Activated CD8-positive, alpha-beta T cell treated with anti-CD3 and anti-CD28 coated beads for 36 hours (primary cell): Measurements from ENCODE around the gene ZDHHC16. TPM values are rescaled to one million over a fixed set of nuclear protein-coding genes. Genes with fewer than 3 reads are reported as not detected.
A peak's percentile ranks its signal among the peaks of the same experiment; 100 is the strongest.

Source experiments
- ATAC-seq: fragments of 200-7000 bp; cut with Tn5 transposase; one replicate; pipeline ENCODE4 v1.10.0; 2021; ENCODE audit warnings: mild to moderate bottlenecking, moderate library complexity
- CTCF ChIA-PET: fragments of 350-600 bp; sonication (Branson Sonifier 250); formaldehyde crosslinking; loops from one replicate; lab custom pipeline; 2021; ENCODE audit warnings: antibody characterized with exemption; lab: Charles Lee
- POLR2A ChIA-PET: fragments of 350-600 bp; sonication (Branson Sonifier 250); formaldehyde crosslinking; loops from one replicate; lab custom pipeline; 2021; ENCODE audit warnings: antibody characterized with exemption; lab: Charles Lee
- DNase-seq: peaks from one replicate; pipeline ENCODE4 v3.0.0-alpha.2; 2020
- H3K27ac Mint-ChIP-seq: one replicate; pipeline ENCODE4 v1.8.0; 2021; ENCODE audit warnings: mild to moderate bottlenecking, mixed read lengths
- H3K27me3 Mint-ChIP-seq: one replicate; pipeline ENCODE4 v1.8.0; 2021; ENCODE audit warnings: mixed read lengths
- H3K36me3 Mint-ChIP-seq: one replicate; pipeline ENCODE4 v1.8.0; 2021; ENCODE audit warnings: low read depth, mixed read lengths
- H3K4me1 Mint-ChIP-seq: one replicate; pipeline ENCODE4 v1.8.0; 2021; ENCODE audit warnings: low read depth, mixed read lengths
- H3K4me3 Mint-ChIP-seq: one replicate; pipeline ENCODE4 v1.8.0; 2021; ENCODE audit warnings: mild to moderate bottlenecking, moderate library complexity, mixed read lengths
- H3K9me3 Mint-ChIP-seq: one replicate; pipeline ENCODE4 v1.8.0; 2021; ENCODE audit warnings: mixed read lengths
- CTCF ChIP-seq: fragments of 200-600 bp; IDR thresholded peaks from one replicate; pipeline ENCODE4 v1.8.0; 2022; ENCODE audit warnings: antibody characterized with exemption, mild to moderate bottlenecking
- intact Hi-C: fragments of 100-400 bp; cut with micrococcal nuclease; formaldehyde crosslinking; loops from one replicate; pipeline ENCODE4 v1.10.0; 2022
- total RNA-seq, 2 experiments: library from RNA; stranded (reverse); gene quantifications; one replicate each; pipeline ENCODE4 v1.2.3, GENCODE V29; 2021

ZDHHC16 gene
- total RNA-seq, 2 experiments from 2014 or later, result 23.8 to 25.2 TPM

- Mint-ChIP-seq H3K27ac (peak overlapping the region; percentile 94), H3K36me3 (peaks cover 58% of the 10 kb centered on the region), H3K27me3 (no peaks in the 10 kb centered on the region), H3K4me1 (peaks cover 29% of the 10 kb centered on the region), H3K4me3 (no peak overlapping the region), H3K9me3 (no peaks in the 10 kb centered on the region)
- DNase-seq (no peak), ATAC-seq (no peak)
- intact Hi-C loops, result no loop called here
- CTCF ChIA-PET, result interaction anchor here (1.1 to 4.0 kb wide), 5 partner anchors 8 to 177 kb away, joined by 3 to 22 read pairs (median 7); no protein-coding TSS in a partner anchor
- TF ChIP-seq CTCF, result no peak
- POLR2A ChIA-PET, result interaction anchor here (0.6 to 5.2 kb wide), 5 partner anchors 9 to 56 kb away, joined by 3 to 27 read pairs (median 5); no protein-coding TSS in a partner anchor
Observed at GRCh38 chr10:97456034-97456685, 10.2 kb downstream of the ZDHHC16 start.

- H3K27ac Mint-ChIP-seq, result peak overlapping the region; percentile 71
Observed at GRCh38 chr10:97456686-97457065, 10.7 kb downstream of the ZDHHC16 start.

GRCh38 chr10:97459111-97459510 lies 13.1 kb downstream of the ZDHHC16 start:
- intact Hi-C loops, result no loop called here
- Mint-ChIP-seq H3K36me3 (peaks cover 66% of the 10 kb centered on the region), H3K4me1 (peaks cover 14% of the 10 kb centered on the region), H3K9me3 (no peaks in the 10 kb centered on the region), H3K27ac (peak overlapping the region; percentile 31), H3K27me3 (no peaks in the 10 kb centered on the region), H3K4me3 (no peak overlapping the region)
- ChIA-PET POLR2A (interaction anchor here (0.6 kb wide), 1 partner anchor 38 kb away, joined by 3 read pairs; no protein-coding TSS in a partner anchor), CTCF (interaction anchor here (0.8 to 1.4 kb wide), 2 partner anchors 11 to 51 kb away, joined by 3 read pairs; no protein-coding TSS in a partner anchor)
- ATAC-seq, result no peak
- DNase-seq, result no peak
- TF ChIP-seq CTCF, result no peak

More at GRCh38 chr10:97456686-97457065, 10.7 kb downstream of the ZDHHC16 start:
- Mint-ChIP-seq H3K4me3 (no peak overlapping the region), H3K9me3 (no peaks in the 10 kb centered on the region), H3K36me3 (peaks cover 62% of the 10 kb centered on the region), H3K27me3 (no peaks in the 10 kb centered on the region), H3K4me1 (peaks cover 26% of the 10 kb centered on the region)
- no peak for TF ChIP-seq CTCF
- ChIA-PET CTCF (interaction anchor here (1.1 to 2.0 kb wide), 3 partner anchors 10 to 178 kb away, joined by 3 to 7 read pairs (median 7); no protein-coding TSS in a partner anchor), POLR2A (interaction anchor here (0.6 to 5.2 kb wide), 6 partner anchors 9 to 57 kb away, joined by 3 to 27 read pairs (median 4); no protein-coding TSS in a partner anchor)
- DNase-seq (no peak), ATAC-seq (no peak)
- intact Hi-C loops, result no loop called here

- Mint-ChIP-seq H3K36me3 (peaks cover 66% of the 10 kb centered on the region), H3K27me3 (no peaks in the 10 kb centered on the region), H3K4me1 (peaks cover 6% of the 10 kb centered on the region), H3K27ac (no peak overlapping the region), H3K4me3 (no peak overlapping the region), H3K9me3 (no peaks in the 10 kb centered on the region)
- CTCF ChIA-PET, result interaction anchor here (0.8 to 2.3 kb wide), 4 partner anchors 12 to 94 kb away, joined by 3 to 10 read pairs (median 3); no protein-coding TSS in a partner anchor
- POLR2A ChIA-PET, result interaction anchor here (0.5 kb wide), 1 partner anchor 31 kb away, joined by 3 read pairs; no protein-coding TSS in a partner anchor
- DNase-seq (no peak), ATAC-seq (no peak)
- TF ChIP-seq CTCF, result no peak
- intact Hi-C loops, result no loop called here
Observed at GRCh38 chr10:97459933-97460332, 14.0 kb downstream of the ZDHHC16 start.

- intact Hi-C loops, result no loop called here
Observed at GRCh38 chr10:97462309-97462708, 16.3 kb downstream of the ZDHHC16 start.

More at GRCh38 chr10:97462309-97462708, 16.3 kb downstream of the ZDHHC16 start:
- Mint-ChIP-seq H3K36me3 (peaks cover 48% of the 10 kb centered on the region), H3K27ac (no peak overlapping the region), H3K9me3 (no peaks in the 10 kb centered on the region), H3K4me3 (no peak overlapping the region), H3K4me1 (no peaks in the 10 kb centered on the region), H3K27me3 (no peaks in the 10 kb centered on the region)
- ChIA-PET POLR2A (interaction anchor here (1.4 kb wide), 1 partner anchor 15 kb away, joined by 5 read pairs; no protein-coding TSS in a partner anchor), CTCF (interaction anchor here (1.5 to 2.3 kb wide), 4 partner anchors 54 to 92 kb away, joined by 5 to 10 read pairs (median 7); no protein-coding TSS in a partner anchor)
- no peak for TF ChIP-seq CTCF
- no peak for ATAC-seq
- no peak for DNase-seq
